GM12892 (cell line): ENCODE results near the gene PNPO.
"Not testable (repeated sequence)": the region's sequence is repeated elsewhere in the genome, so short reads cannot be mapped to it uniquely, and the experiment has no call there.

Experiments
- POLR2A ChIP-seq: IDR thresholded peaks from 2 replicates; pipeline ENCODE4 v1.6.1; 2011; ENCODE audit warnings: low read depth, low read length, control low read depth
- POLR2AphosphoS5 ChIP-seq: IDR thresholded peaks from 2 replicates; pipeline ENCODE4 v1.6.1; 2011; ENCODE audit warnings: low read depth, low read length, control low read depth

- TF ChIP-seq POLR2AphosphoS5, POLR2A: not testable (repeated sequence)
These were observed 5.9 kb upstream of the PNPO start for GRCh38 chr17:47935468-47935867.
